Measurements from ENCODE around the gene TRIO.

The TRIO gene

GRCh38 chr5:14487897-14488570 lies 344.9 kb downstream of the TRIO start:
- no peak for DNase-seq (ENCODE audit: low spot score)

- DNase-seq (ENCODE audit: low spot score): no peak
Observed at GRCh38 chr5:14488709-14489108, 345.6 kb downstream of the TRIO start.

- DNase-seq (ENCODE audit: low spot score): no peak
Observed at GRCh38 chr5:14489643-14490042, 346.5 kb downstream of the TRIO start.

- DNase-seq (ENCODE audit: low spot score): no peak
Observed at GRCh38 chr5:14490309-14490711, 347.2 kb downstream of the TRIO start.

GRCh38 chr5:14491015-14491915 lies 348.1 kb downstream of the TRIO start:
- peak; percentile 47 for DNase-seq (ENCODE audit: low spot score)

GRCh38 chr5:14492331-14492964 lies 349.3 kb downstream of the TRIO start:
- DNase-seq (ENCODE audit: low spot score): no peak

- DNase-seq (ENCODE audit: low spot score): no peak
Observed at GRCh38 chr5:14495301-14495700, 352.2 kb downstream of the TRIO start.

GRCh38 chr5:14497311-14497710 lies 354.2 kb downstream of the TRIO start:
- no peak for DNase-seq (ENCODE audit: low spot score)

- no peak for DNase-seq (ENCODE audit: low spot score)
Observed at GRCh38 chr5:14501353-14502293, 358.5 kb downstream of the TRIO start.

- no peak for DNase-seq (ENCODE audit: low spot score)
Observed at GRCh38 chr5:14502294-14502690, 359.1 kb downstream of the TRIO start.

- no peak for DNase-seq (ENCODE audit: low spot score)
Observed at GRCh38 chr5:14503017-14503680, 360.0 kb downstream of the TRIO start.

GRCh38 chr5:14503681-14504331 lies 360.7 kb downstream of the TRIO start:
- no peak for DNase-seq (ENCODE audit: low spot score)

GRCh38 chr5:14504332-14504727 lies 361.2 kb downstream of the TRIO start:
- DNase-seq (ENCODE audit: low spot score): no peak

GRCh38 chr5:14504816-14505215 lies 361.7 kb downstream of the TRIO start:
- DNase-seq (ENCODE audit: low spot score): no peak

GRCh38 chr5:14505310-14506139 lies 362.4 kb downstream of the TRIO start:
- no peak for DNase-seq (ENCODE audit: low spot score)

- no peak for DNase-seq (ENCODE audit: low spot score)
Observed at GRCh38 chr5:14506140-14506538, 363.0 kb downstream of the TRIO start.

GRCh38 chr5:14506661-14507060 lies 363.5 kb downstream of the TRIO start:
- no peak for DNase-seq (ENCODE audit: low spot score)

GRCh38 chr5:14507156-14507941 lies 364.2 kb downstream of the TRIO start:
- no peak for DNase-seq (ENCODE audit: low spot score)

GRCh38 chr5:14508046-14508445 lies 364.9 kb downstream of the TRIO start:
- DNase-seq (ENCODE audit: low spot score): no peak
